ENCODE results near the gene FZD8.
"Not testable (repeated sequence)": the region's sequence is repeated elsewhere in the genome, so short reads cannot be mapped to it uniquely, and the experiment has no call there.

The FZD8 gene, protein sequence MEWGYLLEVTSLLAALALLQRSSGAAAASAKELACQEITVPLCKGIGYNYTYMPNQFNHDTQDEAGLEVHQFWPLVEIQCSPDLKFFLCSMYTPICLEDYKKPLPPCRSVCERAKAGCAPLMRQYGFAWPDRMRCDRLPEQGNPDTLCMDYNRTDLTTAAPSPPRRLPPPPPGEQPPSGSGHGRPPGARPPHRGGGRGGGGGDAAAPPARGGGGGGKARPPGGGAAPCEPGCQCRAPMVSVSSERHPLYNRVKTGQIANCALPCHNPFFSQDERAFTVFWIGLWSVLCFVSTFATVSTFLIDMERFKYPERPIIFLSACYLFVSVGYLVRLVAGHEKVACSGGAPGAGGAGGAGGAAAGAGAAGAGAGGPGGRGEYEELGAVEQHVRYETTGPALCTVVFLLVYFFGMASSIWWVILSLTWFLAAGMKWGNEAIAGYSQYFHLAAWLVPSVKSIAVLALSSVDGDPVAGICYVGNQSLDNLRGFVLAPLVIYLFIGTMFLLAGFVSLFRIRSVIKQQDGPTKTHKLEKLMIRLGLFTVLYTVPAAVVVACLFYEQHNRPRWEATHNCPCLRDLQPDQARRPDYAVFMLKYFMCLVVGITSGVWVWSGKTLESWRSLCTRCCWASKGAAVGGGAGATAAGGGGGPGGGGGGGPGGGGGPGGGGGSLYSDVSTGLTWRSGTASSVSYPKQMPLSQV

GRCh38 chr10:35642035-35642792 lies at the start of gene FZD8:
TSS of gene FZD8 (minus strand) at chr10:35642296. CDS start at chr10:35641429, 867 bp downstream.
- peak; percentile 51 for DNase-seq (ENCODE audit: low spot score)

- no peak for DNase-seq (ENCODE audit: low spot score)
Measured at GRCh38 chr10:35691522-35692236, 49.6 kb upstream of the FZD8 start.

GRCh38 chr10:35690534-35690933 lies 48.4 kb upstream of the FZD8 start:
- DNase-seq (ENCODE audit: low spot score): no peak

DNA sequence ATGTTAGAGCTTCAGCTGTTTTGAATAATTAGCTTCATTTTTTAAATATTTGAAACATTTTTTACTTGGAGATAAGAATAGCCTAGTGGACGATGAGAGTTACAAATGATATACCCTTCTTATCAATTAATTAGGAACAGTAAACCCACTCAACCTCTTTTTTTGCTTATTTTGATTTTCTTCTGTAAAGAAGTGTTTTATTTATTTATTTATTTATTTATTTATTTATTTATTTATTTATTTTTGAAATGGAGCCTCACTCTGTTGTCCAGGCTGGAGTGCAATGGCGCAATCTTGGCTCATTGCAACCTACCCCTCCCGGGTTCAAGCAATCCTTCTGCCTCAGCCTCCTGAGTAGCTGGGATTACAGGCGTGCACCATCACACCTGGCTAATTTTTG lies 43.8 kb upstream of the FZD8 start:
- not testable (repeated sequence) for DNase-seq (ENCODE audit: low spot score)

DNA sequence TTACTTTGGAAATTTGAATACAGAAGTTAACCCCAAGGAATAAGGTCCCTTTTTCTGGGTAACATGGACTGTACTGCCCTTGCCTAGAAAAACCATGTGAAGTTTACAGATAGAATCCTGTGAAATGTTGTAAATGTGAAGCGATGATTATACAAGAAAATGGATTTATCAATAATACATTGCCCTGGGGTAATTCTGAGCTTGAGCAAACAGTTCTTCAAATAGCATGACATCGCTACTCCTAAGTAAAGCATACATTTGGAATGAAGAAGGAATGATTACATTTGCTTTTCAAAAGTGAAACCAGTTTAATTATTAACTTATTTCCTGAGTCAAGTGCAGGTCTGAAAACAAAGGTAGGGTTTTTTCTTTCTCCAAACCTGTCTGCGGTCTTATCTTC lies 43.3 kb upstream of the FZD8 start:
- no peak for DNase-seq (ENCODE audit: low spot score)

DNA sequence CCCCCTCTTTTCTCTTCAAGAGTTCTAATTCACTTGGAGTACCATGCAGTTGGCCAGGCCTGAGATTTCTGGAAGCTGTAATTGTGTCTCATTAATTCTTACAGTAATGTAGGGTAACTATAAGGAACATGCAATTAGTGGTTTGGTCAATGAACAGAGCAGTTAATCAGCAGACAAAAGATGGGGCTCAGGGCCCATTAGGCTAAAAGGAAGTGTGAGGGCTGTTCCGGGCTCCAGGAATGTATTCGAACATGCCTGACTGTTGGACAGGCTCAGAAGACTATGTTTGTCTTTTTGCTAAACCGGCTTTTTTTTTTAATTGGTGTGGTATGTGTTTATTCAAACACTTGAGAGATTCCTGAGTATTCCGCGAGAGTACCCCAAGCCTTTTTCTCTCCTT lies 42.5 kb upstream of the FZD8 start:
- DNase-seq (ENCODE audit: low spot score): no peak

DNA sequence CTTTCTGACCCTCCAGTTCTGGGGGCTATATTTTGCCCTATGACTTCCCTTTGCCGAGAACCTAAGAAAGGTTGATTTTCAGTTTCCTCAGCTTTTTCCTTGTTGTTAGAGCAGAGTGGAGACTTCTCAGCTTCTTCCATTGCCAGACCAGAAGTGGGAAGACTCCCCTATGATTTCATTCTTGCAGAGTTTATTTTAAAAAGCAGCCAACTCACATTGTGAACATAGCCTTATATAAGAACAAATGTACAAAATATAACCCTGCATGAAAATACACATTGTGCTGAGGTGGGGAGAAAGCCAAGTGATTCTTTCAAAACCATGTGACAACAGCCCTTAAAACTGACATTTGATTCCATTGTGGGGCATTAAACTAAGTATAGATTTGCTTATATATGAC lies 33.8 kb upstream of the FZD8 start:
- no peak for DNase-seq (ENCODE audit: low spot score)

GRCh38 chr10:35674843-35675242 lies 32.7 kb upstream of the FZD8 start:
- DNase-seq (ENCODE audit: low spot score): no peak

GRCh38 chr10:35668865-35669650 lies 27.0 kb upstream of the FZD8 start:
- no peak for DNase-seq (ENCODE audit: low spot score)

- no peak for DNase-seq (ENCODE audit: low spot score)
Measured at GRCh38 chr10:35667971-35668370, 25.9 kb upstream of the FZD8 start.

DNA sequence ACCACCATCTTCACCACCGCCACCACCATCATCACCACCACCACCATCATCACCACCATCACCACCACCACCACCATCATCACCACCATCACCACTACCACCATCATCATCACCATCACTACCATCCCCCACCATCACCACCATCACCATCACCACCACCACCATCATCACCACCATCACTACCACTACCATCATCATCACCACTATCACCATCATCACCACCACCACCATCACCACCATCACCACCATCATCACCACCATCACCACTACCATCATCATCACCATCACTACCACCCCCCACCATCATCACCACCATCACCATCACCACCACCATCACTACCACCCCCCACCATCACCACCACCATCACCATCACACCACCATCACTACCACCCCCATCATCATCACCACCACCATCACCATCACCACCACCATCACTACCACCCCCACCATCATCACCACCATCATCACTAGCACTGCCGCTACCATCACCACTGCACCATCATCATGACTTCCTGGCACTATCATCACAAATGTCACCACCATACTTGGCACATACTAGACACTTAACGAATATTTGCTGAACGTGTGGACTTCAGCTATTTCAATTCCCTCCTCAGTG lies 25.3 kb upstream of the FZD8 start:
- no peak for DNase-seq (ENCODE audit: low spot score)

DNA sequence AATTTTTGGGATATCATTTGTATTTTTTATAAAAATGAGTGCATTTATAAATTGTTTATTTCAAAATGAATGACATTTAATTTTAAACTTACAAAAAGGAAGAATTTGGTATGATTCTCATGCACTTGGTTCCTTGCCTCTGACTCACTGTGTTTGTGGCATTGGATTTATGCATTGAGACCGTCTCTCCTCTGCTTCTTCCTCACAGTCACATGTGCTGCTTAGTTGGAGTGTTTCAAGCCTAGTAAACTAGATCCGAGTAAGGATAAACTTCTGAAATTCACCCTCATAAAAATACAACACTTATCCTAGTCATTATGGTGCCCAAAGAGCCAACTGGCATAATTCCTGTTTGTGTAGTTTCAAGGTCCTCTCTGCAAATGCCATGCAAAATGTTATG lies 19.1 kb upstream of the FZD8 start:
- no peak for DNase-seq (ENCODE audit: low spot score)

DNA sequence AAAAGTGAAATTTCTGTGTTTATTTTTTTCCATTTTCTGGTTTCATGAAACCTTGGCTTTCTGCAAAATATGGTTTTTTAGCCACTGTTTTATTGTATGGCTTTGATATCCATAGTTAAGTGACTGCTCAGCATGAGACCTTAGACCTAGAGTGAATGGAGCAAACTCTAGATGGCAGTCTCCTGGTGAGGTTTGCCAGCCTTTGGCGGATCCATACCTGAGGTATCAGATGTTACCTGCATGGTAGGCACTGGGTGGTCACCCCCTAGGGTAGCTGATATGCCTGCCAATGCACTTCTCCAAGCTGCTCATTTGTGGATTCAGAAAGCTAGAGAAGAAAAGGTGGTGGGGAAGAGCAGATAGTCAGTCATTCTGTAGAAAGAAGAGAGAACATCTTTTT lies 17.4 kb upstream of the FZD8 start:
- DNase-seq (ENCODE audit: low spot score): no peak

- DNase-seq (ENCODE audit: low spot score): no peak
Measured at GRCh38 chr10:35657621-35658020, 15.5 kb upstream of the FZD8 start.

- no peak for DNase-seq (ENCODE audit: low spot score)
Measured at GRCh38 chr10:35652824-35653223, 10.7 kb upstream of the FZD8 start.

- DNase-seq (ENCODE audit: low spot score): no peak
Measured at GRCh38 chr10:35650894-35651293, 8.8 kb upstream of the FZD8 start.

GRCh38 chr10:35644050-35644950 lies 2.2 kb upstream of the FZD8 start:
- DNase-seq (ENCODE audit: low spot score): no peak

DNA sequence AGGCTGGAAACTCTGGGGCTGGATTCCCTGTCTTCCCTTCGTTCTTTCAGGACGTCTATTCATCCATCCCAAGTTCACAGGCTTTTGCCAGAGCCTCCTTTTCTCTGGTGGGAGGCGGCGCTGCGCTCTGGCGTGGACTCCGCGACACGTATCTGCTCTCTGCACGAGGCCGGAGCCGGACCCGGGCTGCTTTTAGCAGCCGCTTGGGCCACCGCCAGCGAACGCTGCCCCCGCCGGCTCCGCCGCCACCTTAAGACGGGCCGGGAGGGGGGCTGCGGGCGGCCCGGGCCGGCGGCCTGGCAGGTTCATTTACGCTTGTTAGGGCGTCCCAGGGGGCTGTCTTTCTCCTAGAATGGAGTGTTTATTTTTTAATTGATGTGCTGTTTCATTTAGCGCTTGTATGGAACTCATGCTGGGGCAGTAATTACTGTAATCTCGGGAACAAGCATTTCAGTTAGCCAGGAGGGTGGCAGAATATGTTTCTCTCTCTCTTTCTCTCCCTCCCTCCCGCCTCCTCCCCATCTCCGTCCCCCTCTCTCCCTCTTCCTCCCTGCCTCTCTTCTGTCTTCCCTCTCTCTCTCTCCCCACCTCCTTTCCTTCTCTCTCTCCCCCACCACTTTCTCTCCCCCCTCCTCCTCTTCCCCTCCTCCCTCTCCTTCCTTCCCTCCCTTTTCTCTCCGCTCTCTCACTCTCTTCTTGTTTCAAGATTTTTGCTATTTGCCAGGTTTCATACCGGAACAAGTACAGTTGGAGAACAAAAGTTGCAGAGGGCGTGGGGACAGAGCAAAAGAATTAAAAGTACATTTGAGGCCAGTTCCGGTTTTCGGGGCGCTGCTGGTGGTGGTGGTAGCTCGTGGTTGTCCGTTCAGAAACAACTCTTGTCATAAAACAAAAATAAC lies 1.3 kb upstream of the FZD8 start:
- DNase-seq (ENCODE audit: low spot score): no peak

DNA sequence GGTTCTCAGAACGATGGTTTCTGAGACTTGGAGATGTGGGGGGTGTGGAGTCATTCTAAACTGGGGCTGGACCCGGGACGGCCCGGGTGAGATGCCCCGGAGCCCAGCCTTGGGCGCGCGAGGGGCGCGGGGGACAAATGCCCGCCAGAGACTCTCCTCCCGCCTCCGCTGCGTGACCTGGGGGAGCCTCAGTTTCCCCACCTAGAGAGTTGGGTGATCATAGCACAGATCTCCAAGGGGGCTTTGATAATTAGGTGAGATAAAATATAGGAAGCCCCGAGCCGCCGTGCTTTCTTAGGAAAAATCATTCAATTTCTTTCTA lies 658 bp upstream of the FZD8 start:
- no peak for DNase-seq (ENCODE audit: low spot score)

Data from cerebellar cortex (tissue), 1 donor.